Endothelial cell of umbilical vein (primary cell): ENCODE measurements around the gene TTLL9. TPM values are rescaled to one million over a fixed set of nuclear protein-coding genes. Genes with fewer than 3 reads are reported as not detected.

ENCODE experiments used
- BruUV-seq: library from RNA; stranded (reverse); fragments of 400-500 nt; replicated peaks from 2 replicates; lab custom pipeline; 2021; lab: Mats Ljungman, UMichigan
- CTCF ChIA-PET: fragments of 300-600, 350-600 bp; sonication (Branson Sonifier 250); formaldehyde crosslinking; loops from one replicate; lab custom pipeline; 2021; ENCODE audit warnings: antibody characterized with exemption, inconsistent platforms; lab: Charles Lee
- POLR2A ChIA-PET: fragments of 300-600, 350-600 bp; sonication (Branson Sonifier 250); formaldehyde crosslinking; loops from one replicate; lab custom pipeline; 2021; ENCODE audit warnings: antibody characterized with exemption, inconsistent platforms; lab: Charles Lee
- DNase-seq: peaks from one replicate; pipeline ENCODE4 v3.0.0-alpha.2; 2011; ENCODE audit warnings: low read depth, low spot score
- FAIRE-seq: peaks from 2 replicates; lab custom pipeline; 2011; peaks lifted over from hg19 to GRCh38; lab: Jason Lieb, UNC
- H2AFZ ChIP-seq: 2 replicates; pipeline ENCODE4 v1.6.0; 2012; ENCODE audit warnings: low read depth, low read length, control low read depth, inconsistent platforms
- H3K27ac ChIP-seq: 2 replicates; pipeline ENCODE4 v1.5.1; 2011; ENCODE audit warnings: low read depth, mild to moderate bottlenecking, control low read depth, low read length, moderate library complexity; ENCODE audit not compliant: insufficient read depth
- H3K27me3 ChIP-seq, 2 experiments: 2 replicates each; pipeline versions ENCODE4 v1.6.0 to v1.6.1; 2011; ENCODE audit warnings: low read length in 2 of 2, mixed read lengths in 1 of 2; ENCODE audit not compliant: control insufficient read depth in 2 of 2, insufficient read depth in 2 of 2
- H3K36me3 ChIP-seq, 2 experiments: 2 replicates in 1 of 2; 3 replicates in 1 of 2; pipeline ENCODE4 v1.5.1; 2011; ENCODE audit warnings: low read length in 2 of 2, mild to moderate bottlenecking in 1 of 2, moderate library complexity in 1 of 2; ENCODE audit not compliant: control insufficient read depth in 2 of 2, insufficient read depth in 2 of 2; ENCODE audit errors: extremely low read depth in 1 of 2
- H3K4me1 ChIP-seq: 3 replicates; pipeline ENCODE4 v1.5.1; 2011; ENCODE audit warnings: mild to moderate bottlenecking, low read length; ENCODE audit not compliant: control insufficient read depth, insufficient read depth; ENCODE audit errors: extremely low read depth
- H3K4me2 ChIP-seq: 2 replicates; pipeline ENCODE4 v1.6.1; 2011; ENCODE audit warnings: low read length, control low read depth, mixed read lengths; ENCODE audit not compliant: insufficient read depth
- H3K4me3 ChIP-seq, 3 experiments: fragments of 200-600 bp in 1 of 3; sonication (generic), shearing (Covaris generic) in 1 of 3; replicated peaks in 1 of 3; 2 replicates each; pipeline ENCODE4 v1.5.1; 2011 to 2016; ENCODE audit warnings: control low read depth in 3 of 3, low read length in 3 of 3, mild to moderate bottlenecking in 2 of 3, inconsistent platforms in 1 of 3, low read depth in 1 of 3, moderate library complexity in 1 of 3; ENCODE audit not compliant: insufficient read depth in 1 of 3
- H3K79me2 ChIP-seq: 2 replicates; pipeline ENCODE4 v1.6.0; 2012; ENCODE audit warnings: low read length, inconsistent platforms; ENCODE audit not compliant: control insufficient read depth, insufficient read depth
- H3K9ac ChIP-seq: replicated peaks from 2 replicates; pipeline ENCODE3; 2011; ENCODE audit warnings: low read length, control low read depth; ENCODE audit not compliant: insufficient read depth; ENCODE audit errors: extremely low read depth
- H3K9me1 ChIP-seq: replicated peaks from 3 replicates; pipeline ENCODE4 v1.6.0; 2011; ENCODE audit warnings: mild to moderate bottlenecking, low read length; ENCODE audit not compliant: control insufficient read depth, insufficient read depth; ENCODE audit errors: extremely low read depth
- H3K9me3 ChIP-seq: replicated peaks from 2 replicates; pipeline ENCODE4 v1.5.1; 2012; ENCODE audit warnings: low read length, inconsistent platforms; ENCODE audit not compliant: control insufficient read depth, insufficient read depth
- H4K20me1 ChIP-seq: replicated peaks from 2 replicates; pipeline ENCODE3; 2011; ENCODE audit warnings: mild to moderate bottlenecking, low read length; ENCODE audit not compliant: control insufficient read depth, insufficient read depth; ENCODE audit errors: extremely low read depth
- CTCF ChIP-seq, 2 donors: IDR thresholded peaks; 1 replicate in 1 of 2; 2 replicates in 1 of 2; pipeline ENCODE4 v1.5.1; 2011; ENCODE audit warnings: low read length in 2 of 2, mild to moderate bottlenecking in 2 of 2, moderate library complexity in 2 of 2, control low read depth in 1 of 2, inconsistent platforms in 1 of 2, low read depth in 1 of 2; ENCODE audit not compliant: insufficient read depth in 1 of 2; ENCODE audit errors: extremely low read depth in 1 of 2
- EZH2 ChIP-seq: IDR thresholded peaks from 2 replicates; pipeline ENCODE4 v1.6.1; 2012; ENCODE audit warnings: borderline replicate concordance, low read depth, mild to moderate bottlenecking, moderate library complexity, low read length, inconsistent platforms; ENCODE audit not compliant: severe bottlenecking
- FOS ChIP-seq: IDR thresholded peaks from 2 replicates; pipeline ENCODE4 v1.6.1; 2011; ENCODE audit warnings: mild to moderate bottlenecking, low read length, moderate library complexity, borderline replicate concordance; ENCODE audit not compliant: insufficient read depth
- GATA2 ChIP-seq: IDR thresholded peaks from 2 replicates; pipeline ENCODE4 v1.7.0; 2011; ENCODE audit warnings: low read depth, mild to moderate bottlenecking, moderate library complexity, mixed read lengths, low read length; ENCODE audit not compliant: insufficient read length, insufficient read depth
- JUN ChIP-seq: IDR thresholded peaks from 2 replicates; pipeline ENCODE4 v1.6.1; 2011; ENCODE audit warnings: borderline replicate concordance, low read depth; ENCODE audit not compliant: insufficient read length, insufficient read depth
- MYC ChIP-seq: IDR thresholded peaks from one replicate; pipeline ENCODE4 v1.6.1; 2011; ENCODE audit warnings: mild to moderate bottlenecking, low read depth, low read length
- POLR2A ChIP-seq: IDR thresholded peaks from 2 replicates; pipeline ENCODE4 v1.6.1; 2012; ENCODE audit warnings: low read depth, mild to moderate bottlenecking, control low read depth, low read length
- POLR2AphosphoS5 ChIP-seq: IDR thresholded peaks from 2 replicates; pipeline ENCODE4 v1.6.1; 2012; ENCODE audit warnings: low read depth, mild to moderate bottlenecking, control low read depth, low read length, moderate library complexity; ENCODE audit not compliant: insufficient read depth
- dilution Hi-C: fragments of 300-500 bp; cut with MboI; formaldehyde crosslinking; loops from one replicate; pipeline ENCODE4 v1.15.0; 2019; ENCODE audit warnings: low sequenced_read_pairs; ENCODE audit not compliant: extremely low pct_ligation_motif_present
- intact Hi-C: fragments of 100-400 bp; cut with micrococcal nuclease; formaldehyde crosslinking; loops from one replicate; pipeline ENCODE4 v1.10.0; 2022
- polyA plus RNA-seq, 4 experiments: library from polyadenylated mRNA; depleted of rRNA in 3 of 4; stranded (reverse) in 3 of 4; unstranded in 1 of 4; fragments of >200 nt; gene quantifications; 2 replicates each; pipeline versions ENCODE4 v1.2.1 to v1.2.3, GENCODE V29; 2011 to 2012; ENCODE audit warnings: missing spikeins in 1 of 4
- total RNA-seq: library from RNA; stranded (reverse); gene quantifications from 2 replicates; pipeline ENCODE4 v1.2.3, GENCODE V29; 2021
- TF ChIP-seq, protein P1 (sequence below): IDR thresholded peaks from 2 replicates; pipeline ENCODE4 v1.6.1; 2011; ENCODE audit not compliant: insufficient read depth, insufficient read length

The TTLL9 gene
- total and polyA plus RNA-seq, 2 donors (not counting 3 experiments of a cell fraction or from before 2014, with no cell fraction given): 0.03 TPM; not detected in 1

GRCh38 chr20:31923388-31924331 lies 53.2 kb downstream of the TTLL9 start:
- no peaks in the 10 kb centered on the region for H3K79me2 ChIP-seq
- TF ChIP-seq, protein P1, sequence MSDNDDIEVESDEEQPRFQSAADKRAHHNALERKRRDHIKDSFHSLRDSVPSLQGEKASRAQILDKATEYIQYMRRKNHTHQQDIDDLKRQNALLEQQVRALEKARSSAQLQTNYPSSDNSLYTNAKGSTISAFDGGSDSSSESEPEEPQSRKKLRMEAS: no peak
- no peak for TF ChIP-seq MYC
- TF ChIP-seq CTCF (IDR thresholded peaks at IDR 0.05; ENCODE audit: extremely low read depth in 1 of 2, insufficient read depth in 1 of 2, low read depth in 1 of 2, low read length in 2 of 2): no peak
- TF ChIP-seq POLR2A: no peak
- no peak for TF ChIP-seq FOS
- no peak for TF ChIP-seq JUN
- TF ChIP-seq GATA2: no peak
- no peak for TF ChIP-seq POLR2AphosphoS5
- TF ChIP-seq EZH2: no peak
- no peaks in the 10 kb centered on the region for H3K36me3 ChIP-seq
- no peaks in the 10 kb centered on the region for H3K4me1 ChIP-seq
- no peak overlapping the region for H2AFZ ChIP-seq
- H3K9me1 ChIP-seq: no peaks in the 10 kb centered on the region
- FAIRE-seq (no peak), DNase-seq (no peak)
- dilution Hi-C loops: no loop called here
- no peak overlapping the region for H3K4me2 ChIP-seq
- peaks cover 2 to 5% of the 10 kb centered on the region in 2 experiments for H3K27me3 ChIP-seq
- ChIA-PET CTCF (interaction anchor here (1.2 to 1.6 kb wide), 2 partner anchors 8 to 9 kb away, joined by 5 read pairs; no protein-coding TSS in a partner anchor), POLR2A (no interaction called here)
- no peaks in the 10 kb centered on the region for H3K9me3 ChIP-seq
- no peak overlapping the region for H3K9ac ChIP-seq
- no peak overlapping the region for H3K27ac ChIP-seq
- no TSS peak for BruUV-seq
- no peaks in the 10 kb centered on the region for H4K20me1 ChIP-seq
- intact Hi-C loops: no loop called here
- no peak overlapping the region for H3K4me3 ChIP-seq
